GM21529 (cell line): ENCODE data around the gene BCAS2.

Source experiments
- ATAC-seq: cut with Tn5 transposase; IDR thresholded peaks from one replicate; pipeline ENCODE4 v1.9.1; 2021; ENCODE audit not compliant: unreplicated experiment

The BCAS2 gene

DNA sequence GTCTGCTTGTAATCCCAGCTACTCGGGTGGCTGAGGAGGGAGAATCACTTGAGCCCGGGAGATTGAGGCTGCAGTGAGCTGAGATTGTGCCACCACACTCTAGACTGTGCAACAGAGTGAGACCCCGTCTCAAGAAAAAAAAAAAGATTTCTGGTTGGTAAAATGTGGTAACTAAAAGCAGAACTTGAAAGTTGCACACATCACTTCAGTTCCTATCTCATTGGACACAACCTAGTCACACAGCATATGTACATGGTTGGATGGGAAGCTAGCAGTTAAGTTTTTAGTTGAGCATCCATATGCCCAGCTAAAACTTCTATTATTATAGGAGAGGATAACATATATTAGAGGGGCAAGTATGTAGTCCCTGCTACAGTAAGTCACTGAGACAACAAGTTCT, 22.1 kb downstream of the BCAS2 start:
- ATAC-seq = no peak

DNA sequence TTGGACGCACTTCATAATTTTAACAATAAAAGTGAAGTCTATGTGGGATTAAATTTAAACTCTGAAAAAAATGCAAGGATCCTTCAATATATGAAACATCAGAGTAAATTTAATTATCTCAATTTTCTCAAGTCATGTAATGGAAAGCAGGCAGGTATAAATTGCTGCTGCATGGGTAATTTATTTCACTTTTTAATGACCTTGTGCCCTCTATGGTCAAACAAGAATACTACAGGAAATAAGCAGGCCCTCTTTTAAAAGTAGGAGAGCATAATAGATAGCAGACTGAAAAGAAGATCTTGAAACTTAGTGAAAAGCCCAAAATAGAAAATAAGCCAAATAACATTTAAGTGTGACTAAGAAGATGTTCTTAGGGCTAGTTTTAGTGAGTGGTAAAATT, 22.9 kb downstream of the BCAS2 start:
- ATAC-seq = no peak

GRCh38 chr1:114554577-114554976, 26.8 kb downstream of the BCAS2 start:
- ATAC-seq = no peak

DNA sequence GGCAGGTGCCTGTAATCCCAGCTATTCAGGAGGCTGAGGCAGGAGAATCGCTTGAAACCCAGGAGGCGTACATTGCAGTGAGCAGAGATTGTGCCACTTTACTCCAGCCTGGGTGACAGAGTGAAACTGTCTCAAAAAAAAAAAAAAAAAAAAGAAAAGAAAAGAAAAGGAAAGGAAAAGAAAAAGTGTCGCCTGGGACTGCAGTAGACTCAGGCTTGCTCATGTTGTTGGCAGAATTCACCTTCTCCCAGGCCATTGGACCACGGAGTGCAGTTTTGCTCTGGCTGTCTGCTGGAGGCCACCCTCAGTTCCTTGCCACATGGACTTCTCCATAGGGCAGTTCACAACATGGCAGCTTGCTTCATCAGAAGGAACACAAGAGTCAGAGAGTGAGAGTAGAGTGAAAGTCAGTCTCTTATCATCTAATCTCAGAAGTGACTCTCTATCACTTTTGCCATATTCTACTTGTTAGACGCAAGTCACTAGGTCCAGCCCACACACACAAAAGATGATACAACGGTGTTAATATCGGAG, 29.2 kb downstream of the BCAS2 start:
- no peak for ATAC-seq

- no peak for ATAC-seq
Observed at GRCh38 chr1:114551400-114551799, 30.0 kb downstream of the BCAS2 start.

GRCh38 chr1:114550336-114550735, 31.1 kb downstream of the BCAS2 start:
- no peak for ATAC-seq

DNA sequence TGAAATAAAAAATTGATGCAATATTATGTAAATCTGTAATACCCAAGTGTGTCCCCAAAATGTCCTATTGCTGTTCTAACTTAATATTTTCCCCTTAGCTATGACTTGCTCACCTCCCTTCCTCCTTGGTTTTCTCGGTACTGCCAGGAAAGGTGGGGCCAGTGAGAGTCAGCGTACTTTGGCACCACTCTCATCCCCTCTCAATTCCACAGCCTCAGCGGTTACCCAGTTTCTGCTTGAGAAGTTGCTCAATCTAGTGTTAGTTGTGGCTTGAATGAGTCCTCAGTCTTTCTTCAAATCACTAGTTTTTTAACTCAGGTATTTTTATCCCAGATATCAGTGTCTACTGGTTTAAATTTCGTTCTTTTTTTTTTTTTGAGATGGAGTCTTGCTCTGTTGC, 32.3 kb downstream of the BCAS2 start:
- ATAC-seq = no peak

DNA sequence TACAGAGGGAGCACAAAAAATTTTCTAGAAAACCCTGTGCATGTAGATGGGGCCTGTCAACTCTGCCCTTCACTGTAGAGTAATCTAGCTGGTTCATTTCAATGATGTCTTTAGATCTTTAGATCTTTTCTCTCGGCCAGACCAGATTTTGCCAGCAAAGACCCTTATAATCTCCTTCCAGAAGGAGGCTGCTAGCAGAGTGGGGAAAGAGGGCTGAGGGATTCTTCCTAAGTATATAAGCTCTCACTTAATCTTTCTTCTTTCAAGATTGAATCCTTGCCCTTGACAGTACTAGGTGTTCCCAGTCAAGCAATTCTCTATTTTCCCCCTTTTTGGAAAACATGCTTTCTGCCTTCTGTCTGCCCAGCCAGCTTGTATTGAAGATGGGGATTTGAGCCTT, 34.3 kb downstream of the BCAS2 start:
- ATAC-seq = no peak

DNA sequence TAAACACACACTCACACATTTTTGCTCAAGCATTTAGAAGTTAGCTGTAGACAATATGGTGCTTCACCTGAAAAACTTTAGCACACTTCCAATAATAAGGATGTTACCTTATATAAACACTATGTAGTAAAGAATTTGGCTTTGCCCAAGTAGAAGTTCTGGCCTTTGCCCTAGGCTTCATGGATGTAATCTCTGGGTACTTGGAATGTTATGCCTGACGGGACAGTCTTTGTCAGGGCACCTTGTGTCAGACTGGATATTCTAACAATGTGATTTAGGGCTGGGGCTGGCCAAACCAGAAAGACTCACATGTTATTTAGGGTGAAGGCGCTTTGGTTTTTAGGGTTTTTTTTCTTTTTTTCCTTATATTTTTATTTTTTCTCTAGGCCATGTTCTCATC, 35.6 kb downstream of the BCAS2 start:
- ATAC-seq = no peak

DNA sequence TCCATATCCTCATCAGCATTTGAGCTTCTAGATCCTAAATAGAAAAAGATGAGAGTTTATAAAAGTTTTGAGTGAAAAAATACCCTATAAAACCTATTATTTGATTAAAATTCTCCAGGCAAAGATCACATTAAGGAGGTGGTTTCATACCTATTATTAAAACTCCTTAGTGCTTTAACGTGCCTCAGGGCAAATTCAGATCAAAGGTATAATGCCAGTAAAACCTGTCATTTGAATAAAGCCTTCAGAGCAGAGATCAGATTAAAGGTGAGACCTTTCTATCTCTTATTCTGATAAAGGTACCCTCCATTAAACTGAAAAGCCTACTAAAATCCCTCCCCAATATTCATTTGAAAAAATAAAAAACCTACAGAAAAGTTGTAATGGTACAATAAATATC, 36.1 kb downstream of the BCAS2 start:
- no peak for ATAC-seq

GRCh38 chr1:114540821-114541220, 40.6 kb downstream of the BCAS2 start:
- no peak for ATAC-seq

DNA sequence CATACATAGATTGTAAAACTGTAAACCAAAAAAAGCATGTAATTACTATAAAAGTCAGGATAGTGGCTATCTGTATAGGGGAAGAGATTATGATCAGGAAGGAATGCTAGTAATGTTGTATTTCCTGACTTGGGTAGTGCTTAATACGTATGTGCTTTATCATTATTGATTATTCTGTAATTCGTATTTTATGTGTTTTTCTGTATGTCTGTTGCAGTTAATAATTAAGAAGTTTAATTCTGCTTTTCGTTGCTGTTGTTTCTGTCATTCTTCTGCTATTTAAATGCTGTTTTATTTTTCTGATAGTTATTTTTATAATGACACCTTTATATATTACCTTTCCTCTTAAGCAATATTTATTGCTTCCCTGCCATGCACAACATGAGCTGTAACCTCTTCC, 41.1 kb downstream of the BCAS2 start:
- no peak for ATAC-seq

DNA sequence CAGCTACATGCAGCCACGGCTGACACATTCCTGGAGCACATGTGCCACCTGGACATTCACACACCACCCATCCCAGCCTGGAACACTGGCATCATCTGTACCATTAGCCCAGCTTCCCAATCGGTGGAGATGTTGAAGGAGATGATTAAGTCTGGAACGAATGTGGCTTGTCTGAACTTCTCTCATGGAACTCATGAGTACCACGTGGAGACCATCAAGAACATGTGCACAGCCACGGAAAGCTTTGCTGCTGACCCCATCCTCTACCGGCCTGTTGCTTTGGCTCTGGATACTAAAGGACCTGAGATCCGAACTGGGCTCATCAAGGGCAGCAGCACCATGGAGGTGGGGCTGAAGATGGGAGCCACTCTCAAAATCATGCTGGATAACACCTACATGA, 45.4 kb downstream of the BCAS2 start:
- ATAC-seq = no peak

GRCh38 chr1:114535401-114535800, 46.0 kb downstream of the BCAS2 start:
- ATAC-seq = no peak

- ATAC-seq = no peak
Observed at GRCh38 chr1:114531094-114531493, 50.3 kb downstream of the BCAS2 start.

DNA sequence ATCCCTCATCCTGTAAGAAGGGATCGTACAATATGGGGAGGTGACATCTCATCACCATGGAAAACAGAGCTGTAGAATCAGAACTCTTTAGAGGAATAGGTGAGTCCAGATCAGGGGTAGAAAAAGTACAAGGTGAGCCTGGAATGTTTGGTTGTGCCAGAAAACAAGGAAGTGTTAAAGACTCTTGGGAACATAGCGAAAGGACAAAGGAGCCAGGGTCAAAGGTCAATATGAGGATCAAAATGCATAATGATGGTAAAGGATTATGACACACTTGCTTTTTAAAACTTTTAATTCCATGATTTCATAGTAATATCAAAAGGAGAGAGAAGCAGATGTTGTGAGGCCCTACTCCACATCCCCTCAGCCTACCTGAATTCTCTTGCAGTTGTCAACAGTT, 51.2 kb downstream of the BCAS2 start:
- no peak for ATAC-seq

- no peak for ATAC-seq
Observed at GRCh38 chr1:114524944-114525343, 56.5 kb downstream of the BCAS2 start.

GRCh38 chr1:114522264-114522575, 59.2 kb downstream of the BCAS2 start:
- ATAC-seq = no peak

- ATAC-seq = no peak
Observed at GRCh38 chr1:114521396-114522263, 59.8 kb downstream of the BCAS2 start.
